Neural cell (in vitro differentiated cells): Measurements from ENCODE around the gene SEPTIN7. TPM values are rescaled to one million over a fixed set of nuclear protein-coding genes. Genes with fewer than 3 reads are reported as not detected.

Experiments
- H2AFZ ChIP-seq: fragments of 200-600, 300-800 bp; sonication (generic), shearing (Covaris generic); 2 replicates; pipeline ENCODE4 v1.6.0; 2014; ENCODE audit warnings: low read depth, mild to moderate bottlenecking, antibody characterized with exemption, low read length, moderate library complexity
- H3F3A ChIP-seq: fragments of 200-600 bp; shearing (Covaris generic); 2 replicates; pipeline ENCODE4 v1.6.1; 2016; ENCODE audit warnings: mild to moderate bottlenecking, moderate library complexity, mixed read lengths, antibody characterized with exemption, low read length; ENCODE audit not compliant: insufficient read depth, poor library complexity, severe bottlenecking
- H3K27ac ChIP-seq: fragments of 200-600, 300-800 bp; sonication (generic), shearing (Covaris generic); 2 replicates; pipeline ENCODE4 v1.5.1; 2014; ENCODE audit warnings: mild to moderate bottlenecking, low read length, moderate library complexity
- H3K27me3 ChIP-seq: fragments of 300-800, 200-600 bp; sonication (generic), shearing (Covaris generic); 2 replicates; pipeline ENCODE4 v1.6.0; 2014; ENCODE audit warnings: mild to moderate bottlenecking, low read depth, low read length, moderate library complexity; ENCODE audit not compliant: insufficient read depth
- H3K36me3 ChIP-seq: fragments of 300-800, 200-600 bp; sonication (generic), shearing (Covaris generic); 2 replicates; pipeline ENCODE4 v1.5.1; 2014; ENCODE audit warnings: mild to moderate bottlenecking, antibody characterized with exemption, low read length, moderate library complexity; ENCODE audit not compliant: insufficient read depth
- H3K4me2 ChIP-seq: fragments of 300-800, 200-600 bp; sonication (generic), shearing (Covaris generic); 2 replicates; pipeline ENCODE4 v1.6.0; 2014; ENCODE audit warnings: mild to moderate bottlenecking, low read length
- H3K4me3 ChIP-seq: fragments of 300-800, 200-600 bp; sonication (generic), shearing (Covaris generic); 2 replicates; pipeline ENCODE4 v1.5.1; 2014; ENCODE audit warnings: mild to moderate bottlenecking, low read length, moderate library complexity
- H3K79me2 ChIP-seq: fragments of 200-600 bp; shearing (Covaris generic); replicated peaks from 2 replicates; pipeline ENCODE4 v1.6.0; 2014; ENCODE audit warnings: mild to moderate bottlenecking, low read length, moderate library complexity; ENCODE audit not compliant: insufficient read depth
- H3K9ac ChIP-seq: fragments of 300-800, 200-600 bp; sonication (generic), shearing (Covaris generic); 2 replicates; pipeline ENCODE4 v1.6.1; 2016; ENCODE audit warnings: mild to moderate bottlenecking, low read length, mixed read lengths
- H3K9me2 ChIP-seq: fragments of 200-600 bp; shearing (Covaris generic); 2 replicates; pipeline ENCODE4 v1.6.1; 2016; ENCODE audit warnings: mild to moderate bottlenecking, low read length, mixed read lengths; ENCODE audit not compliant: insufficient read depth
- H3K9me3 ChIP-seq: fragments of 200-600, 300-800 bp; sonication (generic), shearing (Covaris generic); 2 replicates; pipeline ENCODE4 v1.6.1; 2016; ENCODE audit warnings: mild to moderate bottlenecking, mixed run types, low read length, moderate library complexity, mixed read lengths
- H4K20me1 ChIP-seq: fragments of 200-600 bp; shearing (Covaris generic); 2 replicates; pipeline ENCODE4 v1.6.1; 2016; ENCODE audit warnings: mild to moderate bottlenecking, mixed run types; ENCODE audit not compliant: insufficient read depth
- CTCF ChIP-seq: fragments of 450-650 bp; IDR thresholded peaks from 2 replicates; pipeline ENCODE4 v1.5.1; 2014; ENCODE audit warnings: antibody characterized with exemption, mild to moderate bottlenecking, moderate library complexity; ENCODE audit not compliant: poor library complexity, severe bottlenecking
- EP300 ChIP-seq: fragments of 450-650 bp; conservative IDR thresholded peaks from 2 replicates; pipeline ENCODE4 v1.6.1; 2014; ENCODE audit warnings: antibody characterized with exemption, mild to moderate bottlenecking, moderate library complexity; ENCODE audit not compliant: poor library complexity, severe bottlenecking
- EZH2 ChIP-seq: fragments of 200-600, 300-800 bp; shearing (Covaris generic), sonication (generic); IDR thresholded peaks from 2 replicates; pipeline ENCODE4 v1.6.1; 2014; ENCODE audit warnings: antibody characterized with exemption, low read length, borderline replicate concordance, mild to moderate bottlenecking; ENCODE audit not compliant: insufficient read depth, poor library complexity, severe bottlenecking
- MXI1 ChIP-seq: fragments of 450-650 bp; conservative IDR thresholded peaks from 2 replicates; pipeline ENCODE4 v1.6.1; 2014; ENCODE audit warnings: antibody characterized with exemption, mild to moderate bottlenecking; ENCODE audit not compliant: poor library complexity, severe bottlenecking
- POLR2AphosphoS5 ChIP-seq: IDR thresholded peaks from 2 replicates; pipeline ENCODE4 v1.6.1; 2012
- RAD21 ChIP-seq: fragments of 450-650 bp; conservative IDR thresholded peaks from 2 replicates; pipeline ENCODE4 v1.6.1; 2014; ENCODE audit warnings: antibody characterized with exemption, mild to moderate bottlenecking, moderate library complexity
- REST ChIP-seq: IDR thresholded peaks from 2 replicates; pipeline ENCODE4 v1.6.1; 2012; ENCODE audit warnings: borderline replicate concordance
- SMC3 ChIP-seq: fragments of 450-650 bp; conservative IDR thresholded peaks from 2 replicates; pipeline ENCODE4 v1.6.1; 2014; ENCODE audit warnings: antibody characterized with exemption, mild to moderate bottlenecking, moderate library complexity; ENCODE audit not compliant: poor library complexity
- TAF1 ChIP-seq: IDR thresholded peaks from 2 replicates; pipeline ENCODE4 v1.6.1; 2012; ENCODE audit warnings: low read depth
- polyA plus RNA-seq: library from polyadenylated mRNA; depleted of rRNA; stranded (reverse); fragments of >200 nt; gene quantifications from 2 replicates; pipeline ENCODE4 v1.2.3, GENCODE V29; 2014

SEPTIN7 gene
- polyA plus RNA-seq, 1 donor from 2014 or later: 492 TPM

GRCh38 chr7:35773994-35774393 is 26.9 kb upstream of the SEPTIN7 start:
- Histone ChIP-seq H3K4me3 (no peak overlapping the region), H3K79me2 (no peaks in the 10 kb centered on the region), H3F3A (no peaks in the 10 kb centered on the region), H4K20me1 (no peaks in the 10 kb centered on the region), H3K27me3 (no peaks in the 10 kb centered on the region), H3K4me2 (no peak overlapping the region), H2AFZ (no peak overlapping the region), H3K9me2 (no peaks in the 10 kb centered on the region), H3K27ac (no peak overlapping the region), H3K9ac (no peak overlapping the region), H3K36me3 (no peaks in the 10 kb centered on the region), H3K9me3 (no peaks in the 10 kb centered on the region)
- TF ChIP-seq REST: no peak
- no peak for TF ChIP-seq POLR2AphosphoS5
- TF ChIP-seq EZH2: no peak
- no peak for TF ChIP-seq CTCF
- no peak for TF ChIP-seq SMC3
- no peak for TF ChIP-seq RAD21
- no peak for TF ChIP-seq EP300
- TF ChIP-seq TAF1: no peak
- no peak for TF ChIP-seq MXI1

- H3K4me2 ChIP-seq: no peak overlapping the region
- no peaks in the 10 kb centered on the region for H3K27me3 ChIP-seq
- H2AFZ ChIP-seq: no peak overlapping the region
- no peak overlapping the region for H3K4me3 ChIP-seq
- no peaks in the 10 kb centered on the region for H4K20me1 ChIP-seq
- H3K79me2 ChIP-seq: no peaks in the 10 kb centered on the region
- H3K9me2 ChIP-seq: no peaks in the 10 kb centered on the region
- no peaks in the 10 kb centered on the region for H3K36me3 ChIP-seq
- no peak overlapping the region for H3K9ac ChIP-seq
- TF ChIP-seq POLR2AphosphoS5: no peak
- TF ChIP-seq EZH2: no peak
- TF ChIP-seq TAF1: no peak
- no peak for TF ChIP-seq EP300
- no peak for TF ChIP-seq RAD21
- TF ChIP-seq CTCF: no peak
- H3F3A ChIP-seq: no peaks in the 10 kb centered on the region
- H3K27ac ChIP-seq: no peak overlapping the region
- no peaks in the 10 kb centered on the region for H3K9me3 ChIP-seq
Measured at GRCh38 chr7:35776686-35777085, 24.2 kb upstream of the SEPTIN7 start.
